Astrocyte (in vitro differentiated cells and primary cell): ENCODE data around the gene ABTB2. TPM values are rescaled to one million over a fixed set of nuclear protein-coding genes. Genes with fewer than 3 reads are reported as not detected.

Experiments used
- DNase-seq: peaks from one replicate; pipeline ENCODE4 v3.0.0-alpha.2; 2010; ENCODE audit warnings: low read depth
- FAIRE-seq: peaks from 2 replicates; lab custom pipeline; 2011; peaks lifted over from hg19 to GRCh38; lab: Jason Lieb, UNC
- H2AFZ ChIP-seq: 2 replicates; pipeline ENCODE4 v1.6.0; 2012; ENCODE audit warnings: low read depth, low read length, inconsistent platforms
- H3K27ac ChIP-seq: 2 replicates; pipeline ENCODE4 v1.5.1; 2011; ENCODE audit warnings: low read depth, low read length, inconsistent platforms
- H3K27me3 ChIP-seq: 2 replicates; pipeline ENCODE4 v1.6.0; 2011; ENCODE audit warnings: low read length, inconsistent platforms; ENCODE audit not compliant: insufficient read depth
- H3K36me3 ChIP-seq: 2 replicates; pipeline ENCODE4 v1.5.1; 2011; ENCODE audit warnings: low read length, inconsistent platforms; ENCODE audit not compliant: insufficient read depth
- H3K4me1 ChIP-seq: 2 replicates; pipeline ENCODE4 v1.5.1; 2011; ENCODE audit warnings: low read length, inconsistent platforms; ENCODE audit not compliant: insufficient read depth
- H3K4me2 ChIP-seq: 2 replicates; pipeline ENCODE4 v1.6.0; 2012; ENCODE audit warnings: low read length, inconsistent platforms
- H3K4me3 ChIP-seq: 2 replicates; pipeline ENCODE4 v1.5.1; 2011; ENCODE audit warnings: low read depth, mild to moderate bottlenecking, low read length, inconsistent platforms; ENCODE audit not compliant: insufficient read depth
- H3K79me2 ChIP-seq: 2 replicates; pipeline ENCODE4 v1.6.0; 2012; ENCODE audit warnings: mild to moderate bottlenecking, low read length, inconsistent platforms; ENCODE audit not compliant: insufficient read depth
- H3K9ac ChIP-seq: 2 replicates; pipeline ENCODE4 v1.6.0; 2012; ENCODE audit warnings: mild to moderate bottlenecking, low read length, inconsistent platforms
- H3K9me3 ChIP-seq: 2 replicates; pipeline ENCODE4 v1.5.1; 2012; ENCODE audit warnings: low read depth, mild to moderate bottlenecking, low read length, inconsistent platforms; ENCODE audit not compliant: insufficient read depth
- H4K20me1 ChIP-seq: 2 replicates; pipeline ENCODE4 v1.6.0; 2012; ENCODE audit warnings: low read length, inconsistent platforms; ENCODE audit not compliant: insufficient read depth
- H3K27ac Mint-ChIP-seq: one replicate; pipeline ENCODE4 v1.8.0; 2021; ENCODE audit warnings: mild to moderate bottlenecking, mixed read lengths; ENCODE audit not compliant: unreplicated experiment
- H3K27me3 Mint-ChIP-seq: one replicate; pipeline ENCODE4 v1.8.0; 2021; ENCODE audit warnings: low read depth, mixed read lengths; ENCODE audit not compliant: unreplicated experiment
- H3K36me3 Mint-ChIP-seq: one replicate; pipeline ENCODE4 v1.8.0; 2021; ENCODE audit warnings: low read depth, mixed read lengths; ENCODE audit not compliant: unreplicated experiment
- H3K4me1 Mint-ChIP-seq: one replicate; pipeline ENCODE4 v1.8.0; 2021; ENCODE audit warnings: low read depth, mixed read lengths; ENCODE audit not compliant: unreplicated experiment
- H3K4me3 Mint-ChIP-seq: one replicate; pipeline ENCODE4 v1.8.0; 2021; ENCODE audit warnings: mild to moderate bottlenecking, moderate library complexity, mixed read lengths; ENCODE audit not compliant: unreplicated experiment
- H3K9me3 Mint-ChIP-seq: one replicate; pipeline ENCODE4 v1.8.0; 2021; ENCODE audit warnings: mild to moderate bottlenecking, mixed read lengths; ENCODE audit not compliant: unreplicated experiment
- CTCF ChIP-seq: IDR thresholded peaks from 2 replicates; pipeline ENCODE4 v1.5.1; 2011; ENCODE audit warnings: low read depth, mild to moderate bottlenecking, inconsistent platforms, low read length, moderate library complexity; ENCODE audit not compliant: insufficient read depth
- EZH2 ChIP-seq: IDR thresholded peaks from 2 replicates; pipeline ENCODE4 v1.6.1; 2012; ENCODE audit warnings: mild to moderate bottlenecking, low read length, inconsistent platforms; ENCODE audit not compliant: insufficient read depth
- total RNA-seq: library from RNA; stranded (reverse); gene quantifications from 2 replicates; pipeline ENCODE4 v1.2.1, GENCODE V29; 2021

The ABTB2 gene
- total RNA-seq, 1 donor from 2014 or later: 14.1 TPM

GRCh38 chr11:34226210-34226609, 131.6 kb downstream of the ABTB2 start:
- no peak for FAIRE-seq
- Histone ChIP-seq H3K27ac (no peak overlapping the region), H3K4me3 (no peak overlapping the region), H3K9ac (no peak overlapping the region), H3K36me3 (no peaks in the 10 kb centered on the region), H2AFZ (no peak overlapping the region), H3K4me2 (no peak overlapping the region), H3K27me3 (no peaks in the 10 kb centered on the region), H3K4me1 (peaks cover 14% of the 10 kb centered on the region), H3K9me3 (no peaks in the 10 kb centered on the region), H3K79me2 (no peaks in the 10 kb centered on the region), H4K20me1 (peaks cover 18% of the 10 kb centered on the region)
- Mint-ChIP-seq H3K27me3 (no peaks in the 10 kb centered on the region), H3K4me1 (peaks cover 12% of the 10 kb centered on the region), H3K4me3 (no peak overlapping the region), H3K27ac (no peak overlapping the region), H3K36me3 (peaks cover 2% of the 10 kb centered on the region), H3K9me3 (no peaks in the 10 kb centered on the region)
- TF ChIP-seq EZH2 (no peak), CTCF (no peak)
- DNase-seq: no peak

- no peaks in the 10 kb centered on the region for H3K27me3 ChIP-seq
- Mint-ChIP-seq H3K4me1 (peaks cover 7% of the 10 kb centered on the region), H3K36me3 (no peaks in the 10 kb centered on the region), H3K4me3 (no peak overlapping the region), H3K27ac (no peak overlapping the region), H3K27me3 (no peaks in the 10 kb centered on the region), H3K9me3 (no peaks in the 10 kb centered on the region)
- H3K4me1 ChIP-seq: peaks cover 14% of the 10 kb centered on the region
- FAIRE-seq (no peak), DNase-seq (no peak)
- no peak for TF ChIP-seq CTCF
- no peak for TF ChIP-seq EZH2
- H3K4me2 ChIP-seq: no peak overlapping the region
- H3K27ac ChIP-seq: no peak overlapping the region
- H2AFZ ChIP-seq: no peak overlapping the region
- no peaks in the 10 kb centered on the region for H3K36me3 ChIP-seq
- H3K9ac ChIP-seq: no peak overlapping the region
- H3K9me3 ChIP-seq: no peaks in the 10 kb centered on the region
- no peaks in the 10 kb centered on the region for H3K79me2 ChIP-seq
- H4K20me1 ChIP-seq: peaks cover 21% of the 10 kb centered on the region
- H3K4me3 ChIP-seq: no peak overlapping the region
These were observed 132.7 kb downstream of the ABTB2 start for GRCh38 chr11:34225091-34225490.

DNA sequence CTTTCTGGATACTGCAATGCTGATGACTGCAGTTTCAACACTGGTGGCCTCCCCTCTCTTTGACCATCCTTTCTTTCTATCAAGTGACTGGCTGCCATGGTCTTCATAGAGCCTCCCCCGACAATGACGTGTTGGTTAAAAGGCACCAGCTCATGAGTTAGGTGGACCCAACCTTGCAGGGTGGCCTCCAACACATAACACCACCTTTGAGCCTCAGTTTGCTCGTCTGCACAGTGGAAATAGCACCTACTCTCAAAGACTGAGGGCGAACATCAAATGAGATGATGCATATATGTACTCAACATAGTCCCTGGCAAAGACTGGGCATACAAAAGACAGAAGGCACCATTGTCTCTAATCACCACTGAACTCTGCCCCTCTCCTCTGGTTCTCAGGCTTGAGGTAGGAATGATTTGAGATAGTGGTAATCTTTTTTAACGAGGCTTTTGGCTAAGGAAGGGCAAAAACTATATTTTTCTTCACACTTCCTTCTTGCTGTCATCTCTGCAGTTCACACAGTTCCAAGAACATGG, 133.3 kb downstream of the ABTB2 start:
- Mint-ChIP-seq H3K9me3 (no peaks in the 10 kb centered on the region), H3K36me3 (no peaks in the 10 kb centered on the region), H3K27me3 (no peaks in the 10 kb centered on the region), H3K27ac (no peak overlapping the region), H3K4me1 (peaks cover 7% of the 10 kb centered on the region), H3K4me3 (no peak overlapping the region)
- no peak overlapping the region for H3K27ac ChIP-seq
- H3K36me3 ChIP-seq: no peaks in the 10 kb centered on the region
- no peak for TF ChIP-seq EZH2
- TF ChIP-seq CTCF: no peak
- H3K27me3 ChIP-seq: no peaks in the 10 kb centered on the region
- no peaks in the 10 kb centered on the region for H3K79me2 ChIP-seq
- H4K20me1 ChIP-seq: peaks cover 26% of the 10 kb centered on the region
- no peak overlapping the region for H3K9ac ChIP-seq
- no peak for FAIRE-seq
- no peak overlapping the region for H2AFZ ChIP-seq
- H3K4me2 ChIP-seq: no peak overlapping the region
- H3K4me3 ChIP-seq: no peak overlapping the region
- no peaks in the 10 kb centered on the region for H3K9me3 ChIP-seq
- DNase-seq: no peak
- peaks cover 14% of the 10 kb centered on the region for H3K4me1 ChIP-seq
